GM21576 (cell line): Measurements from ENCODE around the gene ST6GALNAC3.

Experiments
- ATAC-seq: cut with Tn5 transposase; IDR thresholded peaks from one replicate; pipeline ENCODE4 v1.9.1; 2021; ENCODE audit warnings: mild to moderate bottlenecking, moderate library complexity; ENCODE audit not compliant: unreplicated experiment

Gene ST6GALNAC3

GRCh38 chr1:76491737-76492136 lies 417.2 kb downstream of the ST6GALNAC3 start:
- no peak for ATAC-seq

GRCh38 chr1:76492752-76493430 lies 418.3 kb downstream of the ST6GALNAC3 start:
- no peak for ATAC-seq

DNA sequence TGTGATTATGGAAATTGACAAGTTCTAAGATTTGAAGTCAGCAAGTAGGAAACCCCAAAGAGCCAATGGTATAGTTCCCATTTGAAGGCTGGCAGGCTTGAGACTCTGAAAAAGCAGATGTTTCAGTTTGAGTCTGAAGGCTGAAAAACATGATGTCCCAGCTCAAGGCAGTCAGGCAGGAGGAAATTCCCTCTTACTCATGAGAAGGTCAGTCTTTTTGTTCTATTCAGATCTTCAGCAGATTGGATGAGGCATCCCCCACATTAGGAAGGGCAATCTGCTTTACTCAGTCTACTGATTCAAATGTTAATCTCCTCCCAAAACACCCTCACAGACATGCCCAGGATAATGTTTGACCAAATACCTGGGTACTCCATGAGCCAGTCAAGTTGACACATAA lies 420.3 kb downstream of the ST6GALNAC3 start:
- ATAC-seq: peak; percentile 90

- ATAC-seq: no peak
These were observed 422.3 kb downstream of the ST6GALNAC3 start for GRCh38 chr1:76496871-76497270.

- no peak for ATAC-seq
These were observed 425.6 kb downstream of the ST6GALNAC3 start for GRCh38 chr1:76500116-76500515.

- no peak for ATAC-seq
These were observed 426.6 kb downstream of the ST6GALNAC3 start for GRCh38 chr1:76501136-76501535.

DNA sequence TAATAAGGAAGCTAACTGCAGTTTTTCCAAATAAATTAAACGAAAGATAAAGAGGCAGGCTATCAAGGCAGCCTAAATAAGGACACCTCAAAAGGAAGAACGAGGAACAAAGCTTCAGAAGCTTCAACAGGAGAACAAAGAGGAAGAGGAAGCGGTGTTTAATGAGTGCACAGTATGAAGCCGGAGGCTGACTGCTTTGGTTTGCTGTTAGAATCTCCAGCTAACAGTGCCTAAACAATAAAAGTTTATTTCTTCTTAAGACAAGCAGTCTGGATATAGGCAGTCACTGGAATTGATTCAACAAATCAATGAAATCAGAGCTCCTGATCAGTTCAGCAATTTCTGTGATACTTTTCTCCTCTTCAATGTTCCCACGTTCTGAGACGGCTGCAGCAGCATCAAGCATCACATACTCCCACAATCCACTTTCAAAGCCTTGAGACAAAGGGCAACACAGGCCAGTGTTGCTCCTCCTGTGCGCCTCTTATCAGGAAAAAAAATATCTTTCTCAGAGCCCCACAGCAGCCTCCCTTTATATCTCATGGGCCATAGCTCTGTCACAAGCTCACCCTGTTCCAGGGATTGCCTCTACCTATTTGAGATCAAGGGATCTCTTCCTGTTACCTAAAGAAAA lies 427.2 kb downstream of the ST6GALNAC3 start:
- no peak for ATAC-seq

- no peak for ATAC-seq
These were observed 428.6 kb downstream of the ST6GALNAC3 start for GRCh38 chr1:76503100-76503499.

DNA sequence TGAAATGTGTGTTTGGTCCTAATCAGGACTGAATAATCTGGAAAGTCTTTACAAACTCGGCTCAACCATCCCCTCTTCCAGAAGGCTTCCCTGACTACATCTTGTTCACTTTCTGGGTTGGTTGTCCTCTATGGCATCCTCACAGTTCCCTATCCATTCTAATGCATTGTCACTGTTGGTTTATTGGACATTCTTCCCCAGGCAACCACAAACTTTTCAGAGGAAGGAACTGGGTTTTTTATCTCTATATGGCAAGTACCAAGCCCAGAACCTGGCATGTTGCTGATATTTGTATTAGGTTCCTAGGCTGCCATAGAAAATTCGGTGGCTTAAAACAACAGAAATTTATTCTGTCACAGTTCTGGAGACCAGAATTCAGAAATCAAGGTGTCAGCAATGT lies 429.2 kb downstream of the ST6GALNAC3 start:
- ATAC-seq: no peak

- no peak for ATAC-seq
These were observed 432.8 kb downstream of the ST6GALNAC3 start for GRCh38 chr1:76507376-76507775.

DNA sequence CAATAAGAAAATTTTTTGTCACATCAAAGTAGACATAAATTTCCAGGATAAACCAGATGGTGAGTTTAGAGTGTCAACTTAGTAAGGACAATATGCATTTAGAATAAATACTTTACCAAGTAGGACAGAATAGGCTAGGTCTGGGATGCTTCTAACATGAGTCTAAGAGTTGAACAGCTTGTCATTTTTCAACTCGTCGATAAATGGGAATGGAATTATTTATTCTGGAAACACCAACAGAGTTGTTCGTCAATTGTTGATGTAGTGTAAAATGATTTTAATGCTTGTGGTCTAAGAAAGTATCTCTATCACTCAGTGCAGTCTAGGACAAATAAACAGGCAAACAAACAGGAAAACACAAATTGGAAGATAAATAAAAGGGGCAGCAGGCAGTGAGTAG lies 434.3 kb downstream of the ST6GALNAC3 start:
- ATAC-seq: no peak

DNA sequence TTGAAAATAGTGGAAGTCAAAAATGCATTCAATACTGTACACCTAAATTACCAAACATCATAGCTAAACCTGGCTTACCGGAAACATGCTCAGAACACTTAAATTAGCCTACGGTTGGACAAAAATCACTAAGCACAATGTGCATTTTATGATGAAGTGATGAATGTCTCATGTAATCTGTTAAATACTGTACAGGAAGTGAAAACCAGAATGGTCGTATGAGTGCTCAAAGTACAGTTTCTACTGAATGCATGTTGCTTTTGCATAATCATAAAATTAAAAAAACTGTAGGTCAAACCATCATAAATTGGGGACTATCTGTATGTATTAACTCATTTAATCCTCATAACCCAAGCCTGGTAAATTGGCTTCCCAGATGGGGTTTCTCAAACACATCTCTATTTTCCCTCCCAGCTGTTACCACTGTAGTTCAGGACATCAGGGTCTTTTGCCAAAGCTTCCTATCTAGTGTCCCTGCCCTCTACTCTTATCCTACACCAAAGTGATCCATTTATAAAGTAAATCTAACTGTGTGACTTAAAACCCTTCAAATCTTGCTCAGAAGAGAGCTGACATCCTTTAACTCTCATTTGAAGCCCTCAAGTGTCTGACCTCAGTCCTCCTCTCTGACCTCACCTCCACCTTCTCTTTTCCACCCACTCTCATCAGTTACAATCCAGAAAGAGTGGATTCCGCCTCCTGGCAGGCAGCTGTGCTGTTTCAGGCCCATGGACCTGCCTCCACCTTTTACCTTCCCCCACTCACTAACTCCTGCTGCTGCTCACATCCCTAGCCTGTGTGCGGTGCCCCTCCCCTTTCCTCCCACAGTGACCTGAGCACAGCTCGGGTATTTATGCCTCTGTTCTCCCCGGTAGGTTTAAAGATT lies 436.4 kb downstream of the ST6GALNAC3 start:
- no peak for ATAC-seq

- ATAC-seq: no peak
These were observed 437.1 kb downstream of the ST6GALNAC3 start for GRCh38 chr1:76511558-76512179.

DNA sequence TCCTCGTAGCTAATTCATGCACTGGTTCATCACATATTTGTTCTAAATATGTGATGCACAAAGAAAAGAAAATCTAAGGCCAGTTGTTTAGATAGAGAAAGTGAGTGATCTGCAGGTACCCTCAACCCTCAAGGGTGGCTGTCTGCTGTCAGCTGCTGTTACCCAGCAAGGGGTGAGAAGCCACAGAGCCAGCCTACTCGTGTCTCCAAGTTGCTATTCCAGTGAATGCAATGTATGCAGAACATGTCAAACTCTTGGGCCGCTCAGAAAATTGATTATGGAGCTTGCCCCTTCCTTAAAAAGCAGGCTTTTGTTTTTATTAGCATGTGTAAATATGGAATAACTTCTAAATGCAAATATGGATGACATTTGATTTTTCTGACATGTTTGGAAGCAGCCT lies 456.4 kb downstream of the ST6GALNAC3 start:
- no peak for ATAC-seq

- no peak for ATAC-seq
These were observed 467.1 kb downstream of the ST6GALNAC3 start for GRCh38 chr1:76541618-76542017.

DNA sequence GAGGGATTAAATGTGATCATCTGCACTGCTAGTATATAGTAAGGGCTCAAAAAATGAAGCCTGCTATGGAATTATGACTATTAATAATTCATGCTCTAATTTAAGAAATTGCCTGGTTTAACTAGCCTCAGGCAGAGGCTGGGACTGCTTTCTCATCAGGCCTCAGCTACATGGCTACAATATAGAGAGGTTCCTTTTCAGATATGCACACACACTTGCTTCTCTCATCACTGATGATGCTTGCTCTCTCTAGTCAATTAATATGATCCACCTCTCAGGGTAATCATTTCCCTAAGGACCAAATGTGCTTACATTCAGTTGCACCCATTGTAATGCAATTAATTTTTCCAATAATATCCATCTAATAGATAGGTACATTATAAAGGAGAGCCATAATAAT lies 467.8 kb downstream of the ST6GALNAC3 start:
- no peak for ATAC-seq

DNA sequence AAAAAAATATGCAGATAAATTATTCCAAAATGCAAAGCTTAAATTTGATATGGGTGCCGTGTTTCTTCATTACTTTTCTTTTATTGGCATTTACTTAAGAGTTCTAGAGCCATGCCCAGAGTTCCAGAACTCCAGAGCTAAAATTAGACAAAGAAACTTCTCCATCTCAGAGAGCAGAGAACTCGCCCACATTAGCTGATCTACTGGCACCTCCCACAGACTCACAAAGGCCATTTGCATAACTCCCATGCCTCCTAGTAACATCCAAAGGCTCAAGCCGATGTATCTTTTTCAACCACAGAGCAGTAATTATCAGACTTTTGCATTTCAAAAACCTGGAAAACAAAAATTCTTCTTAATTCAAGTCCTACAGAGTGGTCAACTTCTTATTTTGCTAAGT lies 468.9 kb downstream of the ST6GALNAC3 start:
- no peak for ATAC-seq

DNA sequence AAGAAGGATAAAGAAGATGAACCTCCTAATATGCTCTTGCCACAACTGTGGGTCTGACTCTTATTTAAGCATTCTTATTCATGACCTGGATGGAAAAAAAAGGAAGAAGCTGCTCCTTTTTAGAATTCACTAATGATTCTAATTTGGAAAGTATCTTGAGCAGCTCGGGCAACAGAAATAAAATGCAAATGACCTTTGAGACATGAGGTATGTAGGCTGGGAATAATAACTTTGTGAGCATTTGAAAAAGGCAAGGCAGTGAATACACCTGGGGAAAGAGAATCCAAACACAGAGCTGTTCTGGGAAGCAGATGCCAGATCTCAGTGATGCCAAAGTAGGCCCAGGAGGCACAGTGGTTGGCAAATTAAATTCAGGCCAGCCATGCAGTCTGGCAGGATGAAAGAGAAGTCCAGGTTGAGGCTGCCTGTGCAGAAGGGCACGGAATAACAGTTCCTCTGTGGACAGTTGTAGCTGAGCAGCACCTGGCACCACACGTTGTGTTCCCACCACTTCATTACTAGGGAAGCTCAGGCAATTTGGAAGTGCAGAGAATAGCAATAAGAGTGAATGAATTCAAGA lies 471.9 kb downstream of the ST6GALNAC3 start:
- ATAC-seq: no peak

GRCh38 chr1:76547916-76548315 lies 473.4 kb downstream of the ST6GALNAC3 start:
- ATAC-seq: no peak

- no peak for ATAC-seq
These were observed 474.1 kb downstream of the ST6GALNAC3 start for GRCh38 chr1:76548513-76549100.

DNA sequence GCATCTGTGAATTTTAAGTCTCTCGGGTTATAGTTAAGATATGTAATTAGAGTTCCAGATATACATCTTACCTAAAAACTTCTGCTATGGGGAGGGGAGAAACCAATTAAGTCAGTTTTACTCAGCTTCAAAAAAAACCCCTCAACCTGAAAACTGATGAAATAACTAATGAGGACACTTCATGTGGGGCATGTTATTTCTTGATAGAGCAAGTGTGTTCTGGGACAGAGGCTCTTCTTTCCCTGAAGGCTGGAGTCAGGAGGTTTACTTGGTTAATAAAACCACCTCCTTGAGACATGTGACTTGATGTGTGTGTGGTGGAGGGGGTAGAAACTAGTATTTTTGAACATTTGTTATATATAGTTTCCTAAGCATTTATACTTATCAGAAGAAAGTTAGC lies 479.7 kb downstream of the ST6GALNAC3 start:
- no peak for ATAC-seq
